RWPE1 (cell line): ENCODE measurements around the gene ADIPOQ.
"Not testable (repeated sequence)": the region's sequence is repeated elsewhere in the genome, so short reads cannot be mapped to it uniquely, and the experiment has no call there.

ENCODE experiments used
- CTCF ChIA-PET: fragments of 350-600 bp; sonication (Branson Sonifier 250); formaldehyde crosslinking; extraction: SDS; loops from one replicate; lab custom pipeline; 2021; lab: Yijun Ruan, JAX
- POLR2A ChIA-PET: fragments of 400-600 bp; formaldehyde crosslinking; extraction: SDS; loops from one replicate; lab custom pipeline; 2020; ENCODE audit warnings: antibody characterized with exemption; ENCODE audit not compliant: low non-redundant PET; lab: Yijun Ruan, JAX
- DNase-seq: peaks from one replicate; pipeline ENCODE4 v3.0.0; 2012; ENCODE audit warnings: low spot score
- H3K27ac ChIP-seq: fragments of 450-650 bp; 2 replicates; pipeline ENCODE4 v1.5.1; 2017
- CTCF ChIP-seq: fragments of 450-650 bp; conservative IDR thresholded peaks from 2 replicates; pipeline ENCODE4 v1.5.1; 2017; ENCODE audit warnings: low read depth, mild to moderate bottlenecking

The ADIPOQ gene

GRCh38 chr3:186902713-186903112 is 60.2 kb downstream of the ADIPOQ start:
- ChIA-PET CTCF (no interaction called here), POLR2A (no interaction called here)
- TF ChIP-seq CTCF: no peak
- H3K27ac ChIP-seq: no peak overlapping the region
- no peak for DNase-seq

GRCh38 chr3:186903676-186904075 is 61.2 kb downstream of the ADIPOQ start:
- POLR2A ChIA-PET, DNase-seq, H3K27ac ChIP-seq: not testable (repeated sequence)
- CTCF ChIA-PET: interaction anchor here (0.7 kb wide), 1 partner anchor 21 kb away, joined by 3 read pairs; no protein-coding TSS in a partner anchor

- CTCF ChIA-PET, DNase-seq, H3K27ac ChIP-seq, POLR2A ChIA-PET: not testable (repeated sequence)
Observed at GRCh38 chr3:186907075-186907474, 64.6 kb downstream of the ADIPOQ start.
